SU-DHL-6 (cell line): Measurements from ENCODE around the gene ADAMTS18.

ENCODE experiments used
- CTCF ChIP-seq: fragments of 200-600 bp; sonication (generic); IDR thresholded peaks from one replicate; pipeline ENCODE4 v1.5.1; 2017; ENCODE audit warnings: antibody characterized with exemption, mild to moderate bottlenecking, low read length, moderate library complexity; ENCODE audit not compliant: insufficient read depth, poor library complexity, severe bottlenecking
- EZH2phosphoT487 ChIP-seq: fragments of 200-600 bp; sonication (generic), shearing (Covaris generic); conservative IDR thresholded peaks from 2 replicates; pipeline ENCODE4 v1.6.1; 2018; ENCODE audit warnings: mild to moderate bottlenecking, antibody characterized with exemption, low read length, moderate library complexity, mixed read lengths

GRCh38 chr16:77327717-77328116, 107.1 kb downstream of the ADAMTS18 start:
- TF ChIP-seq CTCF = no peak
- no peak for TF ChIP-seq EZH2phosphoT487
